Fibroblast of peridontal ligament (primary cell): ENCODE results near the gene VN1R2.
A peak's percentile ranks its signal among the peaks of the same experiment; 100 is the strongest.
"Not testable (repeated sequence)": the region's sequence is repeated elsewhere in the genome, so short reads cannot be mapped to it uniquely, and the experiment has no call there.

ENCODE experiments used
- DNase-seq: peaks from one replicate; pipeline ENCODE4 v3.0.0-alpha.2; 2010; ENCODE audit errors: extremely low read depth

VN1R2 gene, protein sequence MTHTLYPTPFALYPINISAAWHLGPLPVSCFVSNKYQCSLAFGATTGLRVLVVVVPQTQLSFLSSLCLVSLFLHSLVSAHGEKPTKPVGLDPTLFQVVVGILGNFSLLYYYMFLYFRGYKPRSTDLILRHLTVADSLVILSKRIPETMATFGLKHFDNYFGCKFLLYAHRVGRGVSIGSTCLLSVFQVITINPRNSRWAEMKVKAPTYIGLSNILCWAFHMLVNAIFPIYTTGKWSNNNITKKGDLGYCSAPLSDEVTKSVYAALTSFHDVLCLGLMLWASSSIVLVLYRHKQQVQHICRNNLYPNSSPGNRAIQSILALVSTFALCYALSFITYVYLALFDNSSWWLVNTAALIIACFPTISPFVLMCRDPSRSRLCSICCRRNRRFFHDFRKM

DNA sequence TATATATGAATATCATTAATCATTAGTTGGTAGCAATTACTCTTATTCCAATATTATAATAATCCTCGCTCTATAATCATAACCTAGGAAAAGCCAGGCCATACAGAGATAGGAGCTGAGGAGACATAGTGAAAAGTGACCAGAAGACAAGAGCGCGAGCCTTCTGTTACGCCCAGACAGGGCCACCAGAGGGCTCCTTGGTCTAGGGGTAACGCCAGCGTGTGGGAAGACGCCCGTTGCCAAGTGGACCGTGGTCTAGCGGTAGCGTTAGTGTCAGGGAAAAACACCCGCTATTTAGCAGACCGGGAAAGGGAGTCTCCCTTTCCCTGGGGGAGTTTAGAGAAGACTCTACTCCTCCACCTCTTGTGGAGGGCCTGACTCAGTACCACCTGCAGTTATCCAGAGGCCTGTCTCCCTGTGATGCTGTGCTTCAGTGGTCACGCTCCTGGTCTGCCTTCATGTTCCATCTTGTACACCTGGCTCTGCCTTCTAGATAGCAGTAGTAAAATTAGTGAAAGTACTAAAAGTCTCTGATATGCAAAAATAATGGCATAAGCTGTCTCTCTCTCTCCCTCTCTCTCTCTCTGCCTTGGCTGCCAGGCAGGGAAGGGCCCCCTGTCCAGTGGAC, at the start of gene VN1R2:
Gene VN1R2, plus strand, starts transcription at position 578 of the 628 bp plus-strand sequence. CDS start 84 bp downstream, outside the sequence.
- not testable (repeated sequence) for DNase-seq

GRCh38 chr19:53211554-53211953, 46.5 kb upstream of the VN1R2 start:
- DNase-seq: not testable (repeated sequence)

DNA sequence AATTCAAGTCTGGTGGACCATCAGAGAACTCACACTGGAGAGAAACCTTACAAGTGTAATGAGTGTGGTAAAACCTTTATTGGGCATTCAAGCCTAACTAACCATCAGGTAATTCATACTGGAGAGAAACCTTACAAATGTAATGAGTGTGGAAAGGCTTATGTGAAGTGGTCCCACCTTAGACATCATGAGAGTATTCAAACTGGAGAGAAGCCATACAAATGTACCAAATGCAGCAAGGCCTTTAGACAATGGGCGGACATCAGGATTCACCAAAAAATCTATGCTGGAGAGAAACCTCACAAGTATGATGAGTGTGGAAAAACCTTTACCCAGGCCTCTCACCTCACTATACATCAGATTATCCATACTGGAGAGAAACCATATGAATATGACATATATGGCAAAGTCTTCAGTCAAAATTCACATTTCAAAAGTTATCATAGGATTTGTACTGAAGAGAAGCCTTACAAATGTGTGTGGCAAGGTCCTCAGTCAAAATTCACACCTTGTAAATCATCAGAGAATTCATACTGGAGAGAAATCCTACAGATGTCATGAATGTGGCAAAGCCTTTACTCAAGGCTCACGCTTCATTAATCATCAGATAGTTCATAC, 45.3 kb upstream of the VN1R2 start:
- no peak for DNase-seq

DNA sequence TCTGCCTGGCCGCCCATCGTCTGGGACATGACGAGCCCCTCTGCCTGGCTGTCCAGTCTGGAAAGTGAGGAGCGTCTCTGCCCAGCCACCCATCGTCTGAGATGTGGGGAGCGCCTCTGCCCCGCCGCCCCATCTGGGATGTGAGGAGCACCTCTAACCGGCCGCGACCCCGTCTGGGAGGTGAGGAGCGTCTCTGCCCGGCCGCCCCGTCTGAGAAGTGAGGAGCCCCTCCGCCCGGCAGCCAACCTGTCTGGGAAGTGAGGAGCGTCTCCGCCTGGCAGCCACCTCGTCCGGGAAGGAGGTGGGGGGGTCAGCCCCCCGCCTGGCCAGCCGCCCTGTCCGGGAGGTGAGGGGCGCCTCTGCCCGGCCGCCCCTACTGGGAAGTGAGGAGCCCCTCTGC, 35.4 kb upstream of the VN1R2 start:
- DNase-seq: not testable (repeated sequence)

DNA sequence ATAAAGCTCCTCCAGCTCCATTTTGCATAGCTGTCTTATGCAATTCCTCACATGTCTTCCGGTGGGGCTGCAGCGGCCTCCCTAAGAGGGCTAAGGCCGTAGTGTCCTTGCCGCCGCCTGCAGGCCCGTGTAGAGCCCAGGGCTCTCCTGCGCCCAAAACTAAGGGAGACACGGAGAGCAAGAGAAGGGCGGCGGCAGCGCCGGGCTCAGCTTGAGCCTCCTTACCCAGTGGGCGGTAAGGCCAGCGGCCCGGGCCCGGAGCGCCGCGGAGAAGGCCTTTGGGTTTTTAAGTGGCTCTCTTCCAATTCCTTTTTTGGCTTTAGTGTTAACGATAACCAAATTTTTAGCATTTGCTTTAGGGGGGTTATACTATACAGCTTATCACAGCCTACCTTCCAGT, 33.5 kb upstream of the VN1R2 start:
- DNase-seq: no peak

DNA sequence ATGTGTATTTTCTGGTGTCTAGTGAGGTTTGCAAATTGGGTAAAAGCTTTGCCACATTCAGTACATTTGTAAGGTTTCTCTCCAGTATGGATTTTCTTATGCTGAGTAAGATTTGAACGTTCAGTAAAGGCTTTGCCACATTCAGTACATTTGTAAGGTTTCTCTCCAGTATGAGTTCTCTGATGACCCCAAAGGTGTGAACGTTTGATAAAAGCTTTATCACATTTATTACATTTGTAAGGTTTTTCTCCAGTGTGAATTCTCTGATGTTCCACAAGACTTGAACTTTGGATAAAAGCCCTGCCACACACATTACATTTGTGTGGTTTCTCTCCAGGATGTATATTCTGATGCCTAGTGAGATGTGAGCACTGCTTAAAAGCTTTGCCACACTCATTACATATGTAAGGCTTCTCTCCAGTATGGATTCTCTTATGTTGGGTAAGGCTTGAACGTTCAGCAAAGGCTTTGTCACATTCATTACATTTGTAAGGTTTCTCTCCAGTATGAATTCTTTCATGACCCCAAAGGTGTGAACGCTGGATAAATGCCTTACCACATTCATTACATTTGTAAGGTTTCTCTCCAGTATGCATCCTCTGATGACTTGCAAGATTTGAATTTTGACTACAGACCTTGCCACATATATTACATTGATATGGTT, 20.8 kb upstream of the VN1R2 start:
- no peak for DNase-seq

DNA sequence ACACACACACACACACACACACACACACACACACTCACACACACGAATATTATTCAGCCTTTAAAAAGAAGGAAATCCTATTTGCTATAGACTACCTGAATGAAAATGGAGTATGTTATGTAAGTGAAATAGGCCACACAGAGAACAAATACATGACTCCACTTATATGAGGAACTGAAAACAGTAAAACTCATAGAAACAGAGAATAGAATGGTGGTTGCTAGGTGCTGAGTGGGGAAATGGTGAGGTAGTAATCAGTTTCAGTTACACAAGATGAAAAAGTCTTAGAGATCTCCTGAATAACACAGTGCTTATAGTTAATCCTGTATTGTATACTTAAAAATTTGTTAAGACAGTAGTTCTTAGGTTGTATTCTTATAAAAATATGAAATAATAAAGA, 11.6 kb upstream of the VN1R2 start:
- no peak for DNase-seq

- DNase-seq: peak; percentile 81
Measured at GRCh38 chr19:53254411-53255341, 3.4 kb upstream of the VN1R2 start, which contains the start of gene ZNF677. TSS of gene ZNF677 (minus strand) at chr19:53254873. CDS start at chr19:53251550, 3,323 bp downstream.

DNA sequence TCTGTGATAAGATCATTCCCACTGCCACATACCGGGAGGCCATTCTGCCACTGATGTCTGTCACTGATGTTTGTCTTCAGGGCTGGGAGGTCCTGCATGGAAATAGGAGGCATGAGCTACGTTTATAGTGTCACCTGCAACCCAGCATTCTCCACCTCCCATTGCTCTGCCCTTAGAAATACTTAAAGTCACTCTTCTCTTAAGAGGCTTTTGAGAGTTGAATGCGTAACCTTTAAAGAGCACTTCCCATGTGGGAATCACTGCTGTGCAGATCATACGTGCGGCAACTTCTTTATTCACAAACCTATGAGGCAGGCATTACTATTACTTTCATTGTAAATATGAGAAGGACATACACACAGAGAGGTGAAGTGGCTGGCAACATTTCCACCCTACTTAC, 9.5 kb downstream of the VN1R2 start, which contains the start of gene VN1R4:
Gene VN1R4, minus strand, starts transcription at position 101 of the 400 bp plus-strand sequence. Its CDS starts 58 bp downstream, at position 43.
- not testable (repeated sequence) for DNase-seq

- DNase-seq: not testable (repeated sequence)
Measured at GRCh38 chr19:53269861-53270260, 11.8 kb downstream of the VN1R2 start.

DNA sequence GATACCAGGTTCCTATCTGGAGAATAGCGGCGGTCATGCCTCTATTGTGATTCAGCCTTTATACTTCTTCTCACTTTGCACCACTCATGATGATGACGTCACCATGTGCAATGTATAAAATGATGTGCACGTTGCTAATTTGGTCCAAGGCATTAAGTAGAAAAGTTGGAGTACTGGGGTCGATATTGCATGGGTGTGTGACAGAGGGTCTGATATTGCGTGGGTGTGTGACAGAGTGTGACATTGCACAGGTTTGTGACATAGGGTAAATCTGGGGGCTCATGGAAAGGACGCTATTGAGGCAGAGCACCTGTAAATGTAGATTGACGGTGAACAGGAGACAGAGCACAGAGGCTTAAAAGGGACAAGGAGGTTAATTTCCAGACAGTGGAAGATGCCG, 14.0 kb downstream of the VN1R2 start:
- DNase-seq: no peak

- DNase-seq: no peak
Measured at GRCh38 chr19:53275480-53275879, 17.4 kb downstream of the VN1R2 start.

- not testable (repeated sequence) for DNase-seq
Measured at GRCh38 chr19:53281947-53282346, 23.9 kb downstream of the VN1R2 start.

DNA sequence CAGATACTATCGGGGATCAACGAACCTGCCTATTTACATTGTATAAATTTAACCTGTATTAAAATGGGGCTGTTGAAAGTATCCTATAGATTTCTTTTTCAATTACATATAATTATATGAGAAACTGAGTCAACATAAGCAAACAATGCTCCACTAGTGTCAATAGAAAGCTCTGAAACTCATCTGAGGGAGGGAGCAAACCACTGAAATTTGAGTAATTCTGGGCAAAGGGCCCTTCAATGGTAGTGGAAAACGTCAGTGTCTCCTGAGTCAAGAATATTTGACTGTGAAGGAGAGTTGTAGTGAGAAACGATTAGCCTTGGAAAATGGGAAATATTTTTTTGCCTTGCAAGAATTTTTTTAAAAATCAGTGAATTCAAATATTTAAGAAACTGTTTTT, 27.0 kb downstream of the VN1R2 start:
- no peak for DNase-seq

DNA sequence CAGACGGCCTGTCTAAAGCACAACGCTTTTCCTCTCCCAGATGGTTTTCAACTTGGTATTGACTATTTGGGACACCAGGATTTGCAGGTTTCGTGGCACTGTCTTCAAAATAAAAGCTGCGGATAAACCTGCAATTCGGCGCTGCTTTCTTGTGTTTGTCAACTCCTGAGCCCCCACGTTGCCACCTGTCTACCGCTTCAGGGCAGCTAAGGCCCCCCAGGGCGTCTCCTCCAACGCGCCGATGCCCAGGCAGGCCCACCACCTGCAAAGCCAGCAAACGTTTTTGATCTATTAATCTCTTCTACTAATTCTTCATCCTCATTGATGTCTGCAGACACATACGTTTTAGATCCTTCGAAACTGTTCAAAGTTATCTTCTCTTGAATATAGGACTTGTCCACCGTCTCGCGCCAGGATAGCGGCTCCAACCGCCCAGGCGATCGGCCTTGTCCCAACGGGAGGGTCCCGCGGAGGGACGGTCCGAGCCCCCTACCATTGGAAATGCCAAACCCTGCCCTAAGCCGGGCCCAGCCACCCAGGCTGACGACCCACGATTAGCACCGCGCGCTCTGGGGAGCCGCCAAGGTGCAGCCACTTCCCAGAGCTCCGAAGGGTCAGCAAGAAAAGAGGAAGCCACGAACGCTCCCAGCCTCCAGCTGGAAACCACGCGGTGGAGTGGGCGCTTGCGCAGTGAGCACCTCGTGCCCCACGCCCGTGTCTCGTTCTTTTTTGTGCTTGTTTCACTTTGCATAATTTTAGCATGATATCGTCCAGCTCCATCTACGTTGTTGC, 32.9 kb downstream of the VN1R2 start:
- DNase-seq: no peak

DNA sequence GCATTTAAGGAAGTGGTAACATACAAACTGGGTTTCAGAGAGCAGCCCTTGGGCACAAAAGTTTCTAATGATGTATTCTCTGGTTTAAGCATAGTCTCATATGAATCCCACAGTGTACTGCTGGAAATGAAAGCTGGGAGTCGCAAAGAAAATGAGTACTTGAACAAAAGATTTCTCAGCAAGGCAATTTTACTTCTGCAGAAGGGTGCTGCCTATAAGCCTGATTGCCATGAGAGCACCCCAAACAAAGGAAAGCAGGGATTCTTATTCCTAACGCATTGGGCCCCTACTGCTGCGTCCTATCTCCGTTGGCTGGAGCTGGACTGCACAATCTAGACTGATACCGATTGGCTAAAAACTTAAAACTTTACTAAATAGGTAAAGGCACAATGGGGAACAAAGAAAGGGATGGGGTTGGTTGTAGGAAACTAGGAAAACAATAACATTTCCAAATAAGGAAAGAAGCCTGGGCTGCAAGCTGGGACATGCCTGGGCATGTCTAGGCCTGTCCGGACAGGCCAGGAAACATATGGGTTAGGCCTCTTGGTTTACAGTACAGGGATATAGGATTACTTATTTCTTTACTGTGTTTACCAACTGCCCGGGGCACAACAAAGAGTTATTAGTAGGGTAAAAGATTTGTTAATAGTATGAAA, 36.8 kb downstream of the VN1R2 start:
- DNase-seq: no peak

- not testable (repeated sequence) for DNase-seq
Measured at GRCh38 chr19:53301341-53301740, 43.2 kb downstream of the VN1R2 start.

DNA sequence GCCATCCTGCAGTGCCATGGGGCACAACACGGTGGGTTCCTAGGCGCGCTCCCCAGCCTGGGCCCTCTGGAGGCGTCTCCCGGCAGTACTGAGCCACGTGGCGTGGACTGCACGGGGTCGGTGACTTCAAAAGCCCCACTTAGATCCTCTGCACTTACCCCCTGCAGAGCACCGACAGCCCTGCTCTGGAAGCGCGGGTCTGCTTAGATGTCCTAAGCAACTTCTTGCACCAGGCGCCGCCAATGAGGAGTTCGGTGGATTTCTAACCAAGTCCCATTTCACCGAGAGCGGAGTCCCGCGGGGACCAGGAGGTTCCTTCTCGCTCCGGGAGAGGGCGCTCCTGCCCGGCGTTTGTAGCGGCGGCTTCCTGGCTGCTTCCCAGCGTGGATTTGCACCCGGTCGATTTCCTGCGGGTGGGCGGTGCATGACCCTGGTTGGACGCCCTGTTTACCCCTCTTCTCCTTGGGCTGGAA, 50.3 kb downstream of the VN1R2 start:
- DNase-seq: peak; percentile 8
